BJ (cell line): ENCODE data around the gene ATF5. TPM values are rescaled to one million over a fixed set of nuclear protein-coding genes. Genes with fewer than 3 reads are reported as not detected.

ENCODE experiments used
- CTCF ChIA-PET: fragments of 350-600 bp; formaldehyde crosslinking; extraction: SDS; loops from one replicate; lab custom pipeline; 2021; ENCODE audit warnings: antibody characterized with exemption, inconsistent platforms; lab: Yijun Ruan, JAX
- POLR2A ChIA-PET: fragments of 300-600 bp; sonication (Branson Sonifier 250); formaldehyde crosslinking; extraction: SDS; loops from one replicate; lab custom pipeline; 2021; ENCODE audit warnings: antibody characterized with exemption; lab: Charles Lee
- DNase-seq: peaks from one replicate; pipeline ENCODE4 v3.0.0-alpha.2; 2011; ENCODE audit warnings: low read depth
- H3K27me3 ChIP-seq: 2 replicates; pipeline ENCODE4 v1.6.0; 2011; ENCODE audit warnings: low read length; ENCODE audit not compliant: control insufficient read depth, insufficient read depth
- H3K36me3 ChIP-seq: 2 replicates; pipeline ENCODE4 v1.5.1; 2011; ENCODE audit warnings: low read length; ENCODE audit not compliant: control insufficient read depth, insufficient read depth
- H3K4me3 ChIP-seq: 2 replicates; pipeline ENCODE4 v1.5.1; 2011; ENCODE audit warnings: low read depth, mild to moderate bottlenecking, control low read depth, low read length
- polyA plus RNA-seq: library from polyadenylated mRNA; depleted of rRNA; stranded (reverse); fragments of >200 nt; gene quantifications from 2 replicates; pipeline ENCODE4 v1.2.3, GENCODE V29; 2011
- TF ChIP-seq, protein P1 (sequence below): IDR thresholded peaks from 2 replicates; pipeline ENCODE4 v1.5.1; 2011; ENCODE audit warnings: low read depth, mild to moderate bottlenecking, control low read depth, inconsistent platforms, low read length, moderate library complexity; ENCODE audit not compliant: insufficient read depth

The ATF5 gene
- polyA plus RNA-seq, 1 experiment: 7.9 TPM

DNA sequence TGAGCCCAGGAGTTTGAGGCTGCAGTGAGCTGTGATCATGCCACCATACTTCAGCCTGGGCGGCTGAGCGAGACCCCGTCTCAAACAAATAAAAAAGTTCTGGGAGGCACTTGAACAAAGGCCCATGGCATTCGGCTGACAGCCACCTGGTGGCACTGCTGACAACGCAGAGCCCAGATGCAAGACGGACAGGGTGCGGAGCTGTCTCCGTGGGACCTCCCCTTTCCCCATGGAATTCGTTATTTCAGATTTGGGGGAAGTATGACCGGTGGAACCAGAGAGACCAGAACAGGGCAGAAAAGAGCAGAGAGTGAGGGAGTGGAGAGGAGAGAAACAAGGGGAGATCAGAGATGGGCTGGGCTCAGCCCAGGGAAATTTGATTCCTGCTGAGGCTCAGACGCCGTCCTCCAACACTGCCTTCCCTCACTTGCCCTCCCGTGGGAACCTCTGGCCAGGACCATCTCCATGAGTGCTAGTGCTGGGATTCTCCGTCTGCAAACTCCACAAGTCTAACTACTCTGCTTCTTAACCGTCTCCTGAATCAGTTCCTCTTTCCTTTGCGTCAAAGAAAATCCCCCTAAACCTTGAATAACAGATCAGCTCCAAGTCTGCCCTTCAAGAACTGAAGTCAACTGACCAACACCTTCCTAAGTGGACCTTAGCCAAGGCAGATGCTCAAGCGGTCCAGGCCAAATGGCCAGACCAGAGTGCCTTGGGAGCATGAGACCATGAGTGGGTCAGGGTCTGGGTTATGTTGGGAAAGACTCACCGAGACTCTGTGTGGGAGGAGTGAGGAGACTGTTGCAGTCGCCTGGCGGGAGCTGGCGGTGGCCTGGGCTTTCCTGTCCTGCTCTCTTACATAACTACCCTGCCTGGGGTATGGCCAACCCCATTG is 11.9 kb upstream of the ATF5 start:
- Histone ChIP-seq H3K4me3 (no peak overlapping the region), H3K36me3 (peaks cover 16% of the 10 kb centered on the region), H3K27me3 (no peaks in the 10 kb centered on the region)
- no peak for DNase-seq
- POLR2A ChIA-PET: no interaction called here
- CTCF ChIA-PET: no interaction called here
- TF ChIP-seq, protein P1, sequence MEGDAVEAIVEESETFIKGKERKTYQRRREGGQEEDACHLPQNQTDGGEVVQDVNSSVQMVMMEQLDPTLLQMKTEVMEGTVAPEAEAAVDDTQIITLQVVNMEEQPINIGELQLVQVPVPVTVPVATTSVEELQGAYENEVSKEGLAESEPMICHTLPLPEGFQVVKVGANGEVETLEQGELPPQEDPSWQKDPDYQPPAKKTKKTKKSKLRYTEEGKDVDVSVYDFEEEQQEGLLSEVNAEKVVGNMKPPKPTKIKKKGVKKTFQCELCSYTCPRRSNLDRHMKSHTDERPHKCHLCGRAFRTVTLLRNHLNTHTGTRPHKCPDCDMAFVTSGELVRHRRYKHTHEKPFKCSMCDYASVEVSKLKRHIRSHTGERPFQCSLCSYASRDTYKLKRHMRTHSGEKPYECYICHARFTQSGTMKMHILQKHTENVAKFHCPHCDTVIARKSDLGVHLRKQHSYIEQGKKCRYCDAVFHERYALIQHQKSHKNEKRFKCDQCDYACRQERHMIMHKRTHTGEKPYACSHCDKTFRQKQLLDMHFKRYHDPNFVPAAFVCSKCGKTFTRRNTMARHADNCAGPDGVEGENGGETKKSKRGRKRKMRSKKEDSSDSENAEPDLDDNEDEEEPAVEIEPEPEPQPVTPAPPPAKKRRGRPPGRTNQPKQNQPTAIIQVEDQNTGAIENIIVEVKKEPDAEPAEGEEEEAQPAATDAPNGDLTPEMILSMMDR: no peak

DNA sequence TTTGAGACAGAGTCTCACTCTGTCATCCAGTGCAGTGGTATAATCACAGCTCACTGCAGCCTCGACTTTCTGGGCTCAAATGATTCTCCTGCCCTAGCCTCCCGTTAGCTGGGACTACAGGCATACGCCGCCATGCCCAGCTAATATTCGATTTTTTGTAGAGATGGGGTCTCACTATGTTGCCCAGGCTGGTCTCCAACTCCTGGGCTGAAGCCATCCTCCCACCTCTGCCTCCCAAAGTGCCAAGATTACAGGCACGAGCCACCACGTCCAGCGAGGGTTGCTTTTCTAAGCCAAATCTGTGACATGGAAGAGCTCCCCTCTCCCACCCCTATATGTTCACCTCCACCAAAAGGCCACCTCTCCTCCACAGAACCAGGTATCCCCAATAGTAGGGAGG is 10.9 kb upstream of the ATF5 start:
- ChIA-PET POLR2A (no interaction called here), CTCF (no interaction called here)
- no peak for DNase-seq
- H3K27me3 ChIP-seq: no peaks in the 10 kb centered on the region
- TF ChIP-seq, protein P1: no peak
- peaks cover 14% of the 10 kb centered on the region for H3K36me3 ChIP-seq
- no peak overlapping the region for H3K4me3 ChIP-seq

DNA sequence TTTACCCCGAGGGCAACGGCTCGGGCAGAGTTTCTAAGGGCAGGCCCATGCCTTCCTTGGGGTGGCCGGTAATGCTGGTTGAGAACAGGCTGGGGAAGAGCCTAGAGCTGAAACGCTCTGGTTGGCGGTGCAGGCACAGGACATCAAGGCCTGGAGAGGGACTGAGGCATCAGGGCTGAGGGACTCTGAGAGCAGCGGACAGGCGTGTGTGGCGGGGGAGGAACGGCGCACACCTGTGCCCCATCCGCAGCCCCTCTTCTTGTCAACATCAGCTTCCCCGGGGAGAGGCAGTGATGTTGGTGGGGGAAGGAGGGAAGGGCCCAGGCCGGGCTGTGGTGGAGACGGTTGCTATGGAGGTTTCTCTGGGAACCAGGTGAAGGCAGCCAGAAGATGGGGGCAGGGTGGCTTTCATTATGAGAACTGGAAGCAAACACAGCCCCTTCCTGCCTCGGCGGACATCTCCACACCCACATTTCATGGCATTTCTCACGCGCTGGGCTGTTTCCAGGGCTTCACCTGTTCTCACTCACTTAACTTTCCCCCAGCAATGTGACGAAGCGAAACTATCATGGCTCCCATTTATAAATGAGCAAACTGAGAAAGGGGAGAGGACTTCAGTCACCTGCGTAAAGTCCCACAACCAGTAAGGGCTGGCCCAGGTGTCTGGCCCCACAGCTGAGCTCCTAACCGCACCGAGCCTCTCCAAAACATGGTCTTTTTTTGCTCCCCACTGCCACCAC is 8.2 kb upstream of the ATF5 start:
- H3K36me3 ChIP-seq: peaks cover 18% of the 10 kb centered on the region
- DNase-seq: no peak
- no peaks in the 10 kb centered on the region for H3K27me3 ChIP-seq
- POLR2A ChIA-PET: no interaction called here
- no peak overlapping the region for H3K4me3 ChIP-seq
- TF ChIP-seq, protein P1: no peak
- CTCF ChIA-PET: no interaction called here

DNA sequence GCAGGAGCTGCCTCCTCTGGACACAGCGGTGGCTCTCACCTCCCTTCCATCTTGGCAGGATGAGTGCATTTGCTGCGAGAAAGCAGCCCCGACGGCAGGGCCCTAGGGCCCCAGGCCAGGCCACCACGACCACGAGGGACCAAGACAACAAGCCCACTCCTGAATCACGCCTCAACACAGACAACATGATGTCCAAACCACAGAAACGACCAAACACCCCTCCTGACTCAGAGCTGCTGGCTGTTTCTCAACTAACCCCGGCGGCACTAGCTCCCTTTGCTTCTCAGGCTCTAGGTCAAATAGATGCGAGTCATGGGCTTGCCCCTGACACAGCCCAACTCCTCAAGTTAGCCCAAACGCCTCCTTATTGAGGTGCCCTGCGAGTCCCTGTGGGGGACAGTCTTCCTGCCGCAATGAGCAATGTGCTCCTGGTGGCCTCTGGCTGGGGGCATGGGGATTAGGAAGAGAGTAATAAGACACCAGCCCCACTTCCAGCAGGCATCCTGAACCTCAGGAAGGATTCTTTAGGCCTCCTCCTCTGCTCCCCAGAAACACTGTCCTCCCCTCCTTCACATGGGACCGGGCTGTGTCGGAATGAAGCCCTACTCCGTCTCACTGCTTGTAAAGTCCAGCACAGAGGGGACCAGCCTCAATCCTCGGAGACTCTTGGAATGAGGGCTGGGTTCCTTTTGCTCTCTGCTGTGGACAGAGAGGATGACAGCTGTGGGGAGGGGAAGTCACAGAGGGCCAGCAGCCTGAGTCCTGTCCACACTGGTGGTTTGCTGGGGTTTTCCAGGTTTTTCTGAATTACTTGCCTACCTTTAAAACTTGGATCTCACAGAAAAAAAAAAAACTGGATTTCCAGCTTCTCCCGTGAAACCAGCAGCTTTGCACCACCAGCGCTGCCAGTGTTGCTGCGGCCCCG is 6.9 kb upstream of the ATF5 start:
- peaks cover 18% of the 10 kb centered on the region for H3K36me3 ChIP-seq
- CTCF ChIA-PET: interaction anchor here (1.5 kb wide), 1 partner anchor 11 kb away, joined by 8 read pairs; no protein-coding TSS in a partner anchor
- no peak overlapping the region for H3K4me3 ChIP-seq
- POLR2A ChIA-PET: no interaction called here
- TF ChIP-seq, protein P1: no peak
- DNase-seq: peak; percentile 34
- no peaks in the 10 kb centered on the region for H3K27me3 ChIP-seq
